IPS-15b (cell line): ENCODE measurements around the gene WNT1.

ENCODE experiments used
- H3K27me3 ChIP-seq: one replicate; pipeline ENCODE4 v1.6.1; 2013; ENCODE audit warnings: low read length; ENCODE audit not compliant: control insufficient read depth, insufficient read depth
- H3K36me3 ChIP-seq: one replicate; pipeline ENCODE4 v1.6.1; 2013; ENCODE audit warnings: low read length; ENCODE audit not compliant: control insufficient read depth, insufficient read depth
- H3K4me1 ChIP-seq: one replicate; pipeline ENCODE4 v1.6.1; 2013; ENCODE audit warnings: mild to moderate bottlenecking, low read length; ENCODE audit not compliant: control insufficient read depth, insufficient read depth
- H3K4me3 ChIP-seq: one replicate; pipeline ENCODE4 v1.5.1; 2013; ENCODE audit warnings: low read depth, low read length
- H3K9ac ChIP-seq: one replicate; pipeline ENCODE4 v1.6.1; 2013; ENCODE audit warnings: low read depth, mild to moderate bottlenecking, low read length
- H3K9me3 ChIP-seq: one replicate; pipeline ENCODE4 v1.6.1; 2013; ENCODE audit warnings: mild to moderate bottlenecking, low read length; ENCODE audit not compliant: control insufficient read depth, insufficient read depth

Gene WNT1

DNA sequence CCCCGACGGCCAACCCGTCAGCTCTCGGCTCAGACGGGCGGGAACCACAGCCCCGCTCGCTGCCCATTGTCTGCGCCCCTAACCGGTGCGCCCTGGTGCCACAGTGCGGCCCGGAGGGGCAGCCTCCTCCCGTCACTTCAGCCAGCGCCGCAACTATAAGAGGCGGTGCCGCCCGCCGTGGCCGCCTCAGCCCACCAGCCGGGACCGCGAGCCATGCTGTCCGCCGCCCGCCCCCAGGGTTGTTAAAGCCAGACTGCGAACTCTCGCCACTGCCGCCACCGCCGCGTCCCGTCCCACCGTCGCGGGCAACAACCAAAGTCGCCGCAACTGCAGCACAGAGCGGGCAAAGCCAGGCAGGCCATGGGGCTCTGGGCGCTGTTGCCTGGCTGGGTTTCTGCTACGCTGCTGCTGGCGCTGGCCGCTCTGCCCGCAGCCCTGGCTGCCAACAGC is at the start of gene WNT1:
WNT1 (plus strand) TSS at position 32 of the 450 bp plus-strand sequence; CDS start at position 361, 329 bp downstream.
- Histone ChIP-seq H3K27me3 (peaks cover 98% of the 10 kb centered on the region), H3K4me3 (peak within 1 kb of the TSS; percentile 56), H3K36me3 (no peaks in the 10 kb centered on the region), H3K9ac (no peak within 1 kb of the TSS), H3K4me1 (no peaks in the 10 kb centered on the region), H3K9me3 (no peaks in the 10 kb centered on the region)

DNA sequence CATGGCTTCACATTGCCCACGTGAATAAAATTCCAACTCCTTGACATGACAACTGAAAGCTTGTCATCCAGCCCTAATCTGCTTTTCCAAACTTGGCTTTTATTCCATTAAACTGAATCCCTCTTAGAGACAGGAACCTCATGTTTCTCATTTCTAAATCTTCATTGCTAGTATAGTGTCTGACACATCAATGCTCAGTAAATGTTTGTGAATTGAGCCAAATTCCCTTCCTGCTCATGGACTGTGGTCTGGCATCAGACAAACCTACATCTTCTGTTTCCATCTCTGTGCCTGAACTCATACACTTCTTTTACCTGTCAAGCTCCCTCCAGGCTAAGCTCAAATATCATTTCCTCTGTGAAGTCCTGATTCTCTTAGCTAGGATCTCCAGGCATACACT is 48.6 kb upstream of the WNT1 start:
- no peaks in the 10 kb centered on the region for H3K9me3 ChIP-seq
- H3K27me3 ChIP-seq, result no peaks in the 10 kb centered on the region
- H3K36me3 ChIP-seq, result peaks cover 20% of the 10 kb centered on the region
- H3K4me1 ChIP-seq, result peaks cover 4% of the 10 kb centered on the region
- H3K4me3 ChIP-seq, result no peak overlapping the region
- H3K9ac ChIP-seq, result no peak overlapping the region

DNA sequence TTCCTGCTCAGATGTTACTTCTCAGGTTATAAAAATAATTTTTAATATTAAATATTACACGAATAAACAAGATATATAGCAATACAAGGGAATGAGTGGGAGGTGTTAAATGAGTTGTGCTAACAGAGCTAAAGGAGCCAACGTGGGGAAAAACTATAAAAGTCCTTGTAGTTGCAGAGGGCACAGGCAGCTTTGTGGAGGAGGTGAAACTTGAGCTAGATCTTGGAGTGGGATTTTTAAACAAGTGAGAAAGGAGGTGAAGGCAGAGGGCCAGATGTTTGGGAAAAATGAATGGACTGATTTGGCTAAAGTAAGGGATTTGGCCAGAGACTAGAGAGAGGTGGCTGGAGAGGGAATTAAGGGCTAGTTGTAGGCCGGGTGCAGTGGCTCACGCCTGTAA is 47.6 kb upstream of the WNT1 start:
- H3K36me3 ChIP-seq, result peaks cover 23% of the 10 kb centered on the region
- H3K4me1 ChIP-seq, result peaks cover 4% of the 10 kb centered on the region
- no peaks in the 10 kb centered on the region for H3K27me3 ChIP-seq
- H3K9me3 ChIP-seq, result no peaks in the 10 kb centered on the region
- H3K9ac ChIP-seq, result no peak overlapping the region
- H3K4me3 ChIP-seq, result no peak overlapping the region

DNA sequence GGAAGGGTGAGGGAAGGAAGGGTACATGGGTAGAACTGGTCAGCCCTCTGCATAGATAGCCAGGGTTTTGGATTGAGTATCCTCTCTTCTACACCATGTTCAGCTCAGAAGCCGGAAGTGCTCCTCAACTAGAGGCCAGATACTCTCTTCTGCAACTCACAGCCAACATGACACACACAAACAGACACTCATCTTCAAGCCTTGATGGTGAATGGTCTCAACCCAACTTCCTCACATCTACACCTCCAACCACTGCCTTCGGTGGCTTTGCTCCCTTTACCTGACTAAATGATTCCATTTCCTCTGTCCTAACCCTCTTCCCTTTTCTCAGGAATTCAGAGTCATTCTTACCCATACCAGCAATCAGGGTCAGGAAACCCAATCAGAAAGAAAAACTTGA is 45.2 kb upstream of the WNT1 start:
- Histone ChIP-seq H3K4me1 (no peaks in the 10 kb centered on the region), H3K36me3 (peaks cover 34% of the 10 kb centered on the region), H3K9me3 (no peaks in the 10 kb centered on the region), H3K9ac (no peak overlapping the region), H3K27me3 (no peaks in the 10 kb centered on the region), H3K4me3 (no peak overlapping the region)

DNA sequence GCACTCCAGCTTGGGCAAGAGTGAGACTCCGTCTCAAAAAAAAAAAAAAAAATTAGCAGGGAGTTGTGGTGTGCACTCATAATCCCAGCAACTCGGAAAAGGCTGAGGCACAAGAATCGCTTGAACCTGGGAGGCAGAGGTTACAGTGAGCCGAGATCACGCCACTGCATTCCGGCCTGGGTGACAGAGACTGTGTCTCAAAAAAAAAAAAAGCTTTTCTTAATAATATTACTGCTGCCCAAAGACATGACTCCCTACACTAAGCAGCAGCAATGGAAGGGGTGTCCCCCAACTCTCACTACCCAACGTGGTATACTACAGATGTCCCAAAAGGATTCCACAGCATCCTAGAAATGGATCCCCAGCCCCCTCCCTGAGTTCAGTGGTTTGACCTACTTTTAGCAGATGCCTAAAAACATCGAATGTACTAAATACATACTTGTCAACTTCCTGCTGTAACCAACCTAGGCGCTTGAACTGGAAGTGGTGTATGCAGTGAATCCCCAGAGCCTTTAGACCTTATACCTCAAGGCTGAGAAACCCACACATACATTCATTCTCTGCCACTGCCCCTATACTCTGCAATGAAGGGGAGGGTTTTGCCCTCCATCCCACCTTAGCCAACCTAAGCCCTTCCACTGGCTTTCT is 44.3 kb upstream of the WNT1 start:
- Histone ChIP-seq H3K36me3 (peaks cover 39% of the 10 kb centered on the region), H3K9ac (no peak overlapping the region), H3K9me3 (no peaks in the 10 kb centered on the region), H3K4me3 (no peak overlapping the region), H3K4me1 (peaks cover 2% of the 10 kb centered on the region), H3K27me3 (no peaks in the 10 kb centered on the region)

DNA sequence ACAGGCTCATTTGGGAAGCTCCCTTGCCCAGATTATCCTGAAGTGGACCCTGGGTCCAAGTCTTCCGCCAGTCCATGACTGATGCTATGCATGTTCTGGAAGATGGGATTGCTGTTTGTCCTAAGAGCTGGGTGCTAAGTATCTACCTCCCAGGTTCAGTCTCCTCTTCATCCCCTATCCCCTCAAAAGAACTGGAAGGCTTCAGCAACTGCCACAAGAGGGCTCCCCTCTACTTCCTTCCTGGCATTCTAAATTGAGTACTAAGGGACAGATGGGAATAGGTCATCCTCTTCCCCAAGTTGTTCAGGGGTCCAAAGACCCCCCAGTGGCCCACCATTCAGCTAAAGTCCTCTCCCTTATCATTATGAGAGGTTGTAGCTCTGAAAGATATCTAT is 43.8 kb upstream of the WNT1 start:
- Histone ChIP-seq H3K9ac (no peak overlapping the region), H3K4me1 (peaks cover 2% of the 10 kb centered on the region), H3K27me3 (no peaks in the 10 kb centered on the region), H3K9me3 (no peaks in the 10 kb centered on the region), H3K4me3 (no peak overlapping the region), H3K36me3 (peaks cover 44% of the 10 kb centered on the region)

DNA sequence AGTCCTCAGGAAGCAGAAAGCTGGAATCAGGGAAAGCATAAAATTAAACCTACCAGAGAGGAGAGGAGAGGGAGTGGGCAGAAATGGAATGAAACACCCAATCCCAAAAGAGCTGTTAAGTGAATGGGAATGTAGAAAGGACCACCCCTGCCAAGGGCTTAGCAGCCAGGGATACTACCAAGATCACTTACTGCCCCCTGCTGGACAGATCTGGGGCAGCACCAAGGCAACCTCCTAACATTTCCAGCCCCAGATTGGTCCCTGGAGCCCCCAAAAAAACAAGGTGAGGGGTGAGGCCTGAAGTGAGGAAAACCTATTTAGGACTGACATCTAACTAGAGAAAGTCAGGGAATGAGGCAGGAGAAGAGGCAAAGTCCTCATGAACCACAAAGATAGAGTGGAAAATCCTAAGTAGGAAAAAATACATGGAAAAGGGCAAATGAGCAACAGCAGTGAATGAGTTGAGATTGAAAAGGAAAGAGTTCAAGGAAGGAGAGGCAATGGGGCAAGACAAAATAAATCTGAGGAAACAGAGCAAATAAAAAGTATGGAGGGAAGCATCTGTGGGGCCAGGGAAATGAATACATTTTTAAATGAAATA is 41.6 kb upstream of the WNT1 start:
- peaks cover 61% of the 10 kb centered on the region for H3K36me3 ChIP-seq

DNA sequence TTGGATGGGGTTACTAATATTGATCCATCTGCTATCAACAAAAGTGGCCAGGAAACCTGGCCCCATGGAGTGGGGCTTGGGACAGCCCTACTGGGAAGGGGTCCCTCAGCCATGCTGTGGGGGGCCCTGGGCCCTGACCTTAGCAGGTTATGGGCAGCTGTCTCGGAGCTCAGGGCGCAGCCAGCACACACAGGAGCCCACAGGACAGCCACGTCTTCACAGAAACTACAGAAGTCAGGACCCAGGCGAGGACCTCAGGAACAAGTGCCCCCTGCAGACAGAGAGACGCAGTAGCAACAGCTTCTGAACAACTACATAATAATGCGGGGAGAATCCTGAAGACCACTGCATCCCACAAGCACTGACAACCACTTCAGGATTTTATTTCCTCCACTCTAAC is 41.0 kb upstream of the WNT1 start:
- H3K4me3 ChIP-seq, result no peak overlapping the region
- H3K9ac ChIP-seq, result no peak overlapping the region
- peaks cover 64% of the 10 kb centered on the region for H3K36me3 ChIP-seq

More for the DNA sequence above, 41.6 kb upstream of the WNT1 start:
- no peak overlapping the region for H3K9ac ChIP-seq
- no peaks in the 10 kb centered on the region for H3K27me3 ChIP-seq
- H3K9me3 ChIP-seq, result no peaks in the 10 kb centered on the region
- peaks cover 2% of the 10 kb centered on the region for H3K4me1 ChIP-seq
- H3K4me3 ChIP-seq, result no peak overlapping the region

DNA sequence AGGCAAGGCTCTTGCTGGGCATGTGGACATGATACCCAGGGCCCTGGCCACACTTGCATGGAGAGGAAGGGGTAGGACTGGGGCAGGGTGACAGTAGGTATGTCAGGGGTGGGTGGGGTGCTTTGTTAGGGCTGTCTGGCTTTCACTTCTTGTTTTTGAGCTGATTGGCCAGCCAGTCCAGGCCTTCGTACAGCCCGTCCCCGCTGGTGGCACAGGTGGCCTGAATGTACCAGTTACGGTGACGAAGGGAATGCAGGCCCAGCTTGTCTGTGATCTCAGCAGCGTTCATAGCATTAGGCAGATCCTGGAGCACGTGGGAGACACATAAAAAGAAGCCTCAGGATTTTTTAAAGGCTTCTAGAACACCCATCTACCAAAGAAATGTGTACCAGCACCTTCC is 39.3 kb upstream of the WNT1 start:
- Histone ChIP-seq H3K4me3 (no peak overlapping the region), H3K9me3 (no peaks in the 10 kb centered on the region), H3K36me3 (peaks cover 57% of the 10 kb centered on the region), H3K9ac (no peak overlapping the region), H3K4me1 (peaks cover 2% of the 10 kb centered on the region), H3K27me3 (no peaks in the 10 kb centered on the region)

More for the DNA sequence above, 41.0 kb upstream of the WNT1 start:
- Histone ChIP-seq H3K4me1 (peaks cover 2% of the 10 kb centered on the region), H3K9me3 (no peaks in the 10 kb centered on the region), H3K27me3 (no peaks in the 10 kb centered on the region)

DNA sequence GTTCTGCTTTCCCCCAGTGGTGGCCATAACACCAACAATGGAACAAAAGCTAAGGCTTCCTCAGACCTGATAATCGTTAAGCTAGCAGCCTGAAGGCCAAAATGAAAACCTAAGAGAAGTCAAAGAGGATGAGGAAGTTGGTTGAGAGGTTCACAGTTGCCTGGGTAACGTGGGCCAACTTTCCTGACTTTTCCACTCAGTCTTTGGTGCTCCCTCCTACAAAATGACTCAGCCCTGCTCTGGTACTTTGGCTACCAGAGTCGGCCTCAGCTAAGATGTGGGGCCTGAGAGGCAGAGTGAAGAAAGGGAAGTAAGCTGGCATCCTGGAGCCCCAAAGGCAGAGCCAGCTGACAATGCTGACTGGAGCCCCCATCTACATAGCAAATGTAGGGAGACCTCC is 37.9 kb upstream of the WNT1 start:
- H3K36me3 ChIP-seq, result peaks cover 49% of the 10 kb centered on the region
- no peak overlapping the region for H3K9ac ChIP-seq
- peaks cover 2% of the 10 kb centered on the region for H3K4me1 ChIP-seq
- H3K4me3 ChIP-seq, result no peak overlapping the region
- H3K9me3 ChIP-seq, result no peaks in the 10 kb centered on the region
- no peaks in the 10 kb centered on the region for H3K27me3 ChIP-seq

DNA sequence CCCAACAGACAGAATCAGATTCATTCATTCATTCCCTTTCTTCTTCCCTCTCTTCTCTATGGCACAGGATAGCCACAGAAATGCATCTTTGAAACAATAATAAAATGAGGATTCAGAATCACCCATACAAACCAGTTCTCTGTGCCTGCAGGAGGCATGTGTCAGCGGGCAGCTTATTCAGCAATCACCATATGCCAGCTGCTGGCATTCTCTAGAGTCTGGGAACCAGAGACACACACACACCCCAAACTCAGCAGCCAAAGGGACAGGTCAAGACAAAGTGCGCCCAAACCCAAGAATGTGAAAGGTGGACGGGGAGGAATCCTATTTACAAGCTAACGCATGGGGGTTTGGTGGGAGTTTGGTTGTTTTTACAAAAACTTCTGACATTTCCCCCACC is 34.9 kb upstream of the WNT1 start:
- H3K36me3 ChIP-seq, result peaks cover 33% of the 10 kb centered on the region
- no peak overlapping the region for H3K9ac ChIP-seq
- H3K27me3 ChIP-seq, result no peaks in the 10 kb centered on the region
- H3K4me1 ChIP-seq, result no peaks in the 10 kb centered on the region
- H3K4me3 ChIP-seq, result no peak overlapping the region
- no peaks in the 10 kb centered on the region for H3K9me3 ChIP-seq

DNA sequence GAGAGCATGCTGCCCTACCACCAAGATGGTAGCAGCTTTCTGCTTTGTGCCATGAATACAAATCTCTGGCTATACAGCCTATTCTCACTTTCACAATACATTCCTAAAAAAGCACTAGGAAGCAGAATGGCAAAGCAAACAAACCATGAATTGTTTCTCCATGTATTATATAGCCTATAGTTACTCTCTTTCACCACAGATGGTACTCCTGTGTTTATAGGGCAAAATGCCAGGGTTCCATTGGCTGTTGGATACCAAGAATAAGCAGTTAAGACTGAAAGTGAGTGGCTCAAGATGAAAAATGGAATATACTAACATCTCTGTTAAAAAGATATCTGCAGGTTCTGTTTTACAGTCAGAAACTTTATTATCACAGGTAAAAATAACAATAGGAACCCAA is 31.9 kb upstream of the WNT1 start:
- Histone ChIP-seq H3K27me3 (no peaks in the 10 kb centered on the region), H3K4me1 (no peaks in the 10 kb centered on the region), H3K9ac (peak overlapping the region; percentile 32), H3K4me3 (no peak overlapping the region), H3K9me3 (no peaks in the 10 kb centered on the region), H3K36me3 (peaks cover 6% of the 10 kb centered on the region)
